ENCODE measurements around the gene CARD9. TPM values are rescaled to one million over a fixed set of nuclear protein-coding genes. Genes with fewer than 3 reads are reported as not detected.

Gene CARD9
- total and polyA plus RNA-seq, 2 of the 8 experiments (the other 6 are each of a cell fraction or from before 2014, with no cell fraction given) = 0.15 to 1.1 TPM

GRCh38 chr9:136368190-136368589 lies 5.3 kb downstream of the CARD9 start (continued):
- TF ChIP-seq, protein P1, sequence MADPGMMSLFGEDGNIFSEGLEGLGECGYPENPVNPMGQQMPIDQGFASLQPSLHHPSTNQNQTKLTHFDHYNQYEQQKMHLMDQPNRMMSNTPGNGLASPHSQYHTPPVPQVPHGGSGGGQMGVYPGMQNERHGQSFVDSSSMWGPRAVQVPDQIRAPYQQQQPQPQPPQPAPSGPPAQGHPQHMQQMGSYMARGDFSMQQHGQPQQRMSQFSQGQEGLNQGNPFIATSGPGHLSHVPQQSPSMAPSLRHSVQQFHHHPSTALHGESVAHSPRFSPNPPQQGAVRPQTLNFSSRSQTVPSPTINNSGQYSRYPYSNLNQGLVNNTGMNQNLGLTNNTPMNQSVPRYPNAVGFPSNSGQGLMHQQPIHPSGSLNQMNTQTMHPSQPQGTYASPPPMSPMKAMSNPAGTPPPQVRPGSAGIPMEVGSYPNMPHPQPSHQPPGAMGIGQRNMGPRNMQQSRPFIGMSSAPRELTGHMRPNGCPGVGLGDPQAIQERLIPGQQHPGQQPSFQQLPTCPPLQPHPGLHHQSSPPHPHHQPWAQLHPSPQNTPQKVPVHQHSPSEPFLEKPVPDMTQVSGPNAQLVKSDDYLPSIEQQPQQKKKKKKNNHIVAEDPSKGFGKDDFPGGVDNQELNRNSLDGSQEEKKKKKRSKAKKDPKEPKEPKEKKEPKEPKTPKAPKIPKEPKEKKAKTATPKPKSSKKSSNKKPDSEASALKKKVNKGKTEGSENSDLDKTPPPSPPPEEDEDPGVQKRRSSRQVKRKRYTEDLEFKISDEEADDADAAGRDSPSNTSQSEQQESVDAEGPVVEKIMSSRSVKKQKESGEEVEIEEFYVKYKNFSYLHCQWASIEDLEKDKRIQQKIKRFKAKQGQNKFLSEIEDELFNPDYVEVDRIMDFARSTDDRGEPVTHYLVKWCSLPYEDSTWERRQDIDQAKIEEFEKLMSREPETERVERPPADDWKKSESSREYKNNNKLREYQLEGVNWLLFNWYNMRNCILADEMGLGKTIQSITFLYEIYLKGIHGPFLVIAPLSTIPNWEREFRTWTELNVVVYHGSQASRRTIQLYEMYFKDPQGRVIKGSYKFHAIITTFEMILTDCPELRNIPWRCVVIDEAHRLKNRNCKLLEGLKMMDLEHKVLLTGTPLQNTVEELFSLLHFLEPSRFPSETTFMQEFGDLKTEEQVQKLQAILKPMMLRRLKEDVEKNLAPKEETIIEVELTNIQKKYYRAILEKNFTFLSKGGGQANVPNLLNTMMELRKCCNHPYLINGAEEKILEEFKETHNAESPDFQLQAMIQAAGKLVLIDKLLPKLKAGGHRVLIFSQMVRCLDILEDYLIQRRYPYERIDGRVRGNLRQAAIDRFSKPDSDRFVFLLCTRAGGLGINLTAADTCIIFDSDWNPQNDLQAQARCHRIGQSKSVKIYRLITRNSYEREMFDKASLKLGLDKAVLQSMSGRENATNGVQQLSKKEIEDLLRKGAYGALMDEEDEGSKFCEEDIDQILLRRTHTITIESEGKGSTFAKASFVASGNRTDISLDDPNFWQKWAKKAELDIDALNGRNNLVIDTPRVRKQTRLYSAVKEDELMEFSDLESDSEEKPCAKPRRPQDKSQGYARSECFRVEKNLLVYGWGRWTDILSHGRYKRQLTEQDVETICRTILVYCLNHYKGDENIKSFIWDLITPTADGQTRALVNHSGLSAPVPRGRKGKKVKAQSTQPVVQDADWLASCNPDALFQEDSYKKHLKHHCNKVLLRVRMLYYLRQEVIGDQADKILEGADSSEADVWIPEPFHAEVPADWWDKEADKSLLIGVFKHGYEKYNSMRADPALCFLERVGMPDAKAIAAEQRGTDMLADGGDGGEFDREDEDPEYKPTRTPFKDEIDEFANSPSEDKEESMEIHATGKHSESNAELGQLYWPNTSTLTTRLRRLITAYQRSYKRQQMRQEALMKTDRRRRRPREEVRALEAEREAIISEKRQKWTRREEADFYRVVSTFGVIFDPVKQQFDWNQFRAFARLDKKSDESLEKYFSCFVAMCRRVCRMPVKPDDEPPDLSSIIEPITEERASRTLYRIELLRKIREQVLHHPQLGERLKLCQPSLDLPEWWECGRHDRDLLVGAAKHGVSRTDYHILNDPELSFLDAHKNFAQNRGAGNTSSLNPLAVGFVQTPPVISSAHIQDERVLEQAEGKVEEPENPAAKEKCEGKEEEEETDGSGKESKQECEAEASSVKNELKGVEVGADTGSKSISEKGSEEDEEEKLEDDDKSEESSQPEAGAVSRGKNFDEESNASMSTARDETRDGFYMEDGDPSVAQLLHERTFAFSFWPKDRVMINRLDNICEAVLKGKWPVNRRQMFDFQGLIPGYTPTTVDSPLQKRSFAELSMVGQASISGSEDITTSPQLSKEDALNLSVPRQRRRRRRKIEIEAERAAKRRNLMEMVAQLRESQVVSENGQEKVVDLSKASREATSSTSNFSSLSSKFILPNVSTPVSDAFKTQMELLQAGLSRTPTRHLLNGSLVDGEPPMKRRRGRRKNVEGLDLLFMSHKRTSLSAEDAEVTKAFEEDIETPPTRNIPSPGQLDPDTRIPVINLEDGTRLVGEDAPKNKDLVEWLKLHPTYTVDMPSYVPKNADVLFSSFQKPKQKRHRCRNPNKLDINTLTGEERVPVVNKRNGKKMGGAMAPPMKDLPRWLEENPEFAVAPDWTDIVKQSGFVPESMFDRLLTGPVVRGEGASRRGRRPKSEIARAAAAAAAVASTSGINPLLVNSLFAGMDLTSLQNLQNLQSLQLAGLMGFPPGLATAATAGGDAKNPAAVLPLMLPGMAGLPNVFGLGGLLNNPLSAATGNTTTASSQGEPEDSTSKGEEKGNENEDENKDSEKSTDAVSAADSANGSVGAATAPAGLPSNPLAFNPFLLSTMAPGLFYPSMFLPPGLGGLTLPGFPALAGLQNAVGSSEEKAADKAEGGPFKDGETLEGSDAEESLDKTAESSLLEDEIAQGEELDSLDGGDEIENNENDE (IDR thresholded peaks at IDR 0.05; ENCODE audit: insufficient replicate concordance, low read length) = no peak
- TF ChIP-seq GTF2F1 (IDR thresholded peaks at IDR 0.05; ENCODE audit: borderline replicate concordance, low read depth, low read length) (no peak), EZH2 (IDR thresholded peaks at IDR 0.05; ENCODE audit: low read depth, low read length, severe bottlenecking) (no peak), ASH2L (IDR thresholded peaks at IDR 0.05; ENCODE audit: low read length) (no peak)
